HG02943 (cell line): Measurements from ENCODE around the gene CFAP210.
"Not testable (repeated sequence)": the region's sequence is repeated elsewhere in the genome, so short reads cannot be mapped to it uniquely, and the experiment has no call there.

Experiments used
- ATAC-seq: cut with Tn5 transposase; IDR thresholded peaks from one replicate; pipeline ENCODE4 v1.9.1; 2021; ENCODE audit warnings: mild to moderate bottlenecking, low read depth, moderate library complexity; ENCODE audit not compliant: unreplicated experiment

Gene CFAP210

GRCh38 chr2:169714699-169715098 is 20.5 kb upstream of the CFAP210 start:
- no peak for ATAC-seq

GRCh38 chr2:169713331-169713730 is 19.1 kb upstream of the CFAP210 start:
- no peak for ATAC-seq

DNA sequence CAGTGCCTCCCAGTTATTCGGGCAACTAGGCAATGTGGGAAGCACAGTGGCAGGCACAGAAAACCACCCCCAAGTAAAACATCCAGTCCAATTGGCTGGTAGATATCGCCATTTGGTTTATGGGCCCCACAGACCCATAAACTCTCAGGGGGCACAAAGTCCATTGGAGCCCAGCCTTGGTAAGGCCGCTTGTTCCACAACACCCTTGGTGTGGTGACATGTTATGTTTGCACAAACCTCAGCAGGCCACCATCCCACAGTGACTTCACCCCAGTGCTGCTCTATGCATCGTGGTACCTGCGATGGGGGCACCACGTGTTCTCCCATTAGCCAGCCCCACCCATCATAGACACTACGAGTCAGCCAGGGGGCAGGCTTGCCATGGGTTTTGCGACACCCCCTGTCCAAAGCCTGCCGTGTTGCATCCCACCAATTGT is 18.6 kb upstream of the CFAP210 start:
- ATAC-seq = no peak

DNA sequence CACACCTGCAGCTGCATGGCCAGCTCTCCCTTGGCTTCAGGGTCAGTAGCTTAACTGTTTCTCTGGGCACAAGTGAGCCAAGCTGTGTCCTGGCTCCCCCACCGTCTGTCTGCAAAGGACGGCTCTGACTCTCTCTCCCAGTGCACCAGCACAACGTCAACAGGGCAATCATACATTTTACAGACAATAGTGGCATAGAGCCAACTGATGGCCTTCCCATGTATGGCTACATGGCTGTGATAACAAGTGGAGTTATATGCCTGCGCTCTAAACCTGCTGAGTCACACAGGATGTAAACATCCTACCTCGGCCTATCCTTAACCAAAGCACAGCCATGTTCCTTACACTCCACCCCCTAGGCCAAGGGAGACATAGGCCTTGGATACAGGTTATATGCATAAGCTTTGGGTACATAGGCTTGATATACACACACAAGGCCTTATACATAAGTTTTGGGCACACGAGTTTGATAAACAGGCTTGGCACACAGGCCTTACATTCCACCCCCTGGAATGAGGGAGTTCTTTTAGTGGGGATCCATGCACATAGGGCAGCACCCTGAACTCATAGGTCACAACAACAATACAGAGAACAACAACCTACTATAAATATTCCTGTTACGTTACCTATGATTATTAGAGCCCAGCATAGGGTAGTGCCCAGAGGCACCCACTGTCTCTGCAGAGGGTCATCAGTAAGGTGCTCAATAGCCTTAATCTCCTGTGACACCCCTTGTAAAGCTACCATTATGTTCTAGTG is 17.7 kb upstream of the CFAP210 start:
- ATAC-seq = no peak

DNA sequence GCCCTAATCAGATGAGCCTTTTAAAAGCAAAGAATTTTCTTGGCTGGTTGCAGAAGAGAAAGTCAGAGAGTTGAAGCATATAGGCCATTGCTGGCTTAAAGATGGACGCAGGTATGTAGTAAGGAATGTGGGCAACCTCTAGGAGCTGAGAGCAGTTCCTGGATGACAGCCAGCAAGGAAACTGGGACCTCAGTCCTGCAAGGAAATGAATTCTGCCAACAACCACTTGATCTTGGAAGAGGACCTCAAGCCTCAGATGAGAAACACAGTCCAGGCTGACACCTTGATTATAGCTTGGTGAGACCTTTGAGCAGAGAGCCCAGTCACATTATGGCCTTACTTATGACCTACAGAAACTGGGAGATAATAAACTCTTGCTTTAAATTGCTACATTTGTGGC is 15.8 kb upstream of the CFAP210 start:
- no peak for ATAC-seq

DNA sequence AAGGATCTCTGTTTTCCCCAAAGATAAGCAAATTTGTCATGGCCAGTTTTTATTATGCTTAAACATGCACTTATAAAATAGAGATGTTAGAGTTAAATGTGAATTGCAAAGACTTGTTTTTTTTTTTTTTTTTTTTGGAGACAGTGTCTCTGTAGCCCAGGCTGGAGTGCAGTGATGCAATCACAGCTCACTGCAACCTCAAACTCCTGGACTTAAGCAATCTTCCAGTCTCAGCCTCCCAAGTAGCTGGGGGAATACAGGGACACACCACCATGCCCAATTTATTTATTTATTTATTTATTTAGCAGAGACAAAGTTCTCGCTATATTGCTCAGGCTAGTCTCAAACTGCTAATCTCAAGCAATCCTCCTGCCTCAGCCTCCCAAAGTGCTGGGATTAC is 15.1 kb upstream of the CFAP210 start:
- no peak for ATAC-seq

- no peak for ATAC-seq
Measured at GRCh38 chr2:169707626-169708025, 13.4 kb upstream of the CFAP210 start.

GRCh38 chr2:169705927-169706326 is 11.7 kb upstream of the CFAP210 start:
- no peak for ATAC-seq

- ATAC-seq = no peak
Measured at GRCh38 chr2:169704160-169704708, 10.0 kb upstream of the CFAP210 start.

GRCh38 chr2:169702996-169703395 is 8.8 kb upstream of the CFAP210 start:
- no peak for ATAC-seq

DNA sequence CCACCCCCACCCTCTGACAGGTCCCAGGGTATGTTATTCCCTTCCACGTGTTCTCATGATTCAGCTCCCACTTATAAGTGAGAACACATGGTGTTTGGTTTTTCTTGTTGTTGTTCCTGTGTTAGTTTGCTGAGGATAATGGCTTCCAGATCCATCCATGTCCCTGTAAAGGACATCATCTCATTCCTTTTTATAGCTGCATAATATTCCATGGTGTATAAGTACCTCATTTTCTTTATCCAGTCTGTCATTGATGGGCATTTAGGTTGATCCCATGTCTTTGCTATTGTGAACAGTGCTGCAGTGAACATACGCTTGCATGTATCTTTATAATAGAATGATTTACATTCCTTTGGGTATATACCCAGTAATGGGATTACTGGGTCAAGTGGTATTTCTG is 5.0 kb upstream of the CFAP210 start:
- ATAC-seq = not testable (repeated sequence)

GRCh38 chr2:169696381-169696780 is 2.2 kb upstream of the CFAP210 start:
- ATAC-seq = no peak

GRCh38 chr2:169694894-169695260 is 672 bp upstream of the CFAP210 start:
- ATAC-seq = no peak

GRCh38 chr2:169693360-169693759 is 845 bp downstream of the CFAP210 start:
- ATAC-seq = no peak

GRCh38 chr2:169692718-169693117 is 1.5 kb downstream of the CFAP210 start:
- ATAC-seq = no peak

DNA sequence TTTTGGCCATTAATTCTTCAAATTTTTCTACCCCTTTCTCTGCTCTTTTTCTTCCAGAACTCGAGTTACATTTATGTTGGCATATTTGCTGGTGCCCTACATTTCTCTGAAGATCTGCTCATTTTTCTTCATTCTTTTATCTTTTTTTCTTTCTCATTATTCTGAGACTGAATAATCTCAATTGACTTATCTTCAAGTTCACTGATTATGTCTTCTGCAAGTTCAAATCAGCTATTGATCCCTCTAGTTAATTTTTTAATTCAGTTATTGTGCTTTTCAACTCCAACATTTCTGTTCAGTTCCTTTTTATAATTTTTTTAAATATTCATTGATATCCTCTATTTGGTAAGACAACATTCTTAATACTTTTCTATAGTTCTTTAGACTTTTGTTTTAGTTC is 3.2 kb downstream of the CFAP210 start:
- no peak for ATAC-seq

- ATAC-seq = not testable (repeated sequence)
Measured at GRCh38 chr2:169687943-169688342, 6.3 kb downstream of the CFAP210 start.

GRCh38 chr2:169686825-169687224 is 7.4 kb downstream of the CFAP210 start:
- not testable (repeated sequence) for ATAC-seq

DNA sequence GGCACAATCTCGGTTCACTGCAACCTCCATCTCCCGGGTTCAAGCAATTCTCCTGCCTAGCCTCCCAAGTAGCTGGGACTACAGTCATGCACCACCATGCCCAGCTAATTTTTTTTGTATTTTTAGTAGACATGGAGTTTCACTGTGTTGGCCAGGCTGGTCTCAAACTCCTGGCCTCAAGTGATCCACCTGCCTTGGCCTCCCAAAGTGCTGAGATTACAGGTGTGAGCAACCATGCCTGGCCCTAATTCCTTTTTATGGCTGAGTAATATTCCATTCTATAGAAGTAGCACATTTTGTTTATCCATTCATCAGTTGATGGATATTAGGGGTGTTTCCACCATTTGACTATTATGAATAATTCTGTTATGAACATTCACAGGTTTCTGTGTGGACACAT is 9.5 kb downstream of the CFAP210 start:
- ATAC-seq = not testable (repeated sequence)

- ATAC-seq = no peak
Measured at GRCh38 chr2:169684135-169684565, 10.1 kb downstream of the CFAP210 start.

- ATAC-seq = no peak
Measured at GRCh38 chr2:169683425-169684134, 10.6 kb downstream of the CFAP210 start.

DNA sequence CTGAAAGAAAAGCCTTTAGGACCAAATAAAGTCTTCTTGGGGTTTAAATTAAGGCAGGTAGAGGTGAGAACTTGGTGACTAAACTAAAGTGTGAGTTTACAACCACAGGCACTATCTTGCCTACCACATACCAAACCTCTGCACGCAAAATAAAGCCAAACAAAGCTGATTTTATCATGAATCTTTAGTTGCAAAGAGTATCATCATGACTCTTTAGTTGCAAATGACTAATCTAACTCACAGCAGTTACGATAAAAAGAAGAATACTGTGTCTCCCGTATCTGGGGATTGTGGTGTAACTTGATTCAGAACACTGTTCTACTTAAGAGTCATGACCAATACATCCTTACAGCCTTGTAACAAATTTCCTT is 11.2 kb downstream of the CFAP210 start:
- ATAC-seq = no peak
